DMS114 treated with DMSO at 0.1 percent for 48 hours (cell line): ENCODE data around the gene PCBP3.

Experiments
- DNase-seq: peaks from one replicate; lab custom pipeline; 2025; ENCODE audit not compliant: unreplicated experiment; lab: John Stamatoyannopoulos, UW

PCBP3 gene

GRCh38 chr21:45778686-45779085 is 135.2 kb downstream of the PCBP3 start:
- no peak for DNase-seq

DNA sequence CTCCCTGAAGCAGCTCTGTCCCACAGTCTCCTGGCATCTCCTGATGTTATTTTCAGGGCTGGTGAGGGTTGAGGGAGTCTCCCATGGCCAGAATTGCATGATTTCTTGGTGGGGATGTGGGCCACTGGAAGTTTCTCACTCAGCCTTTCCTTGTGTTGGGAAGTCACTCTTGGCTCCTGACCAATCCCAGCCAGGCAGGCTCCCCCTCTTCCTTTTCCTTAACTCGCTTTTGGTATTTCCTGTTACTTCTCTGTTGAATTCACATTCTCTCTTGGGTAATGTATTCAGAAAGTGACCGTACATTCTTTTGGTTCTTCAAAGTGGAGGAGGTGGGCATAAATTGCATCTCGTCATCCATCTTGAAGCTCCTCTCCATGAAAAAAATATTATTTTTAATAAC is 135.7 kb downstream of the PCBP3 start:
- DNase-seq, result no peak

- no peak for DNase-seq
These were observed 137.1 kb downstream of the PCBP3 start for GRCh38 chr21:45780647-45781046.

GRCh38 chr21:45781741-45782140 is 138.2 kb downstream of the PCBP3 start:
- DNase-seq, result no peak

GRCh38 chr21:45786660-45787059 is 143.1 kb downstream of the PCBP3 start:
- DNase-seq, result no peak

DNA sequence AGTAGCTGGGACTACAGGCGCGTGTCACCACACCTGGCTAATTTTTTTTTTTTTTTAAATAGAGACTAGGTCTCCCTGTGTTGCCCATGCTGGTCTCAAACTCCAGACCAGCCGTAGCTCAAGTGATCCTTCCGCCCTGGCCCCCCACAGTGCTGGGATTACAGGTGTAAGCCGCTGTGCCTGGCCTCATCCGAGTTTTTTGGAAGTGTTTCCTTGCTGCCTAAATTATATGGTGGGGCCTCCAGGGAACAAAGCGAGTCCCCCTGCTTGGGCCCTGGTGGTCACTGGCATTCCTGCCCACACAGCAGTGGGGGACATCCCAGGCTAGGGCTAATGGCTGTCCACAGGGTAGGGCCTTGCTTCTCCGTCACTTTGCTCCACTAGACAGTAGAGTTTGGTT is 143.8 kb downstream of the PCBP3 start:
- DNase-seq, result no peak

GRCh38 chr21:45788198-45788597 is 144.7 kb downstream of the PCBP3 start:
- no peak for DNase-seq

DNA sequence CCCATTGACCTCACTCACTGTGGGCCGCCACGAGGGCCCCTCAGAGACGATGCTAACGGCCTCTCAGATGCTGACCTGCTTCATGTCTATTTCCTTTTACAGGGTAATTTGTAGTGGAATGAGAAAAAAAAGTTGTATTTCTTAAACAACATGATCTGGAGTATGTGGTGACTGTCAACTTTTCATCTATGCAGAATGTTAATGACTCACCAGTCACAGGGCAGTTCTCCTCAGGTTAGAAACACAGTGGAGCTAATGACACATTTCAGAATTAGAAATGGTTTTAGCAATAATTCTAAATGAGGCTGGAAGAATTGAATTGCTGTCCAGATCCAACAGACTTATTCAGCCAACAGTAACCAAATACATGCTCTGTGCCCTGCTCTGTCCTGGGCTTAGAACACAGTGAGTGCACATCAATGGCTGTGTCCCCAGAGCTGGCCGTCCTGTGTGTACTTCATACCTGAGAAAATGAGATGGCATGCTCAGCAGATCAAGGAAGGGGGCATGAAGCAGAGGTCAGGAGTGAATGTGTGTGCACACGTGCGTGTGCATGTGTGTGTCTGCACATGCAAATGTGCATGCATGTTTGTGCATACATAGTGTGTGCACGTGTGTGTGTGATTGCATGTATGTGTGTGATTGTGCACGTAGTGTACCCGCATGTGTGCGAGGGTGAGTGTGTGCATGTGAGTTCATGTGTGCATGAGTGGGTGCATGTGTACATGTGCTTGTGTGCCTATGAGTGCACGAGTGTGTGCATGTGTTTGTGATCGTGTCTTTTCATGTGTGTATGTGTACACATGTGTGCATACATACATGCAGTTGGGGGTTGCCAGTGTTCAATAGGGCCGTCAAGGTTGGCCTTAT is 145.3 kb downstream of the PCBP3 start:
- no peak for DNase-seq

GRCh38 chr21:45790427-45790826 is 146.9 kb downstream of the PCBP3 start:
- DNase-seq, result no peak

GRCh38 chr21:45791562-45792418 is 148.3 kb downstream of the PCBP3 start:
- DNase-seq, result no peak

- DNase-seq, result no peak
These were observed 149.3 kb downstream of the PCBP3 start for GRCh38 chr21:45792682-45793383.

DNA sequence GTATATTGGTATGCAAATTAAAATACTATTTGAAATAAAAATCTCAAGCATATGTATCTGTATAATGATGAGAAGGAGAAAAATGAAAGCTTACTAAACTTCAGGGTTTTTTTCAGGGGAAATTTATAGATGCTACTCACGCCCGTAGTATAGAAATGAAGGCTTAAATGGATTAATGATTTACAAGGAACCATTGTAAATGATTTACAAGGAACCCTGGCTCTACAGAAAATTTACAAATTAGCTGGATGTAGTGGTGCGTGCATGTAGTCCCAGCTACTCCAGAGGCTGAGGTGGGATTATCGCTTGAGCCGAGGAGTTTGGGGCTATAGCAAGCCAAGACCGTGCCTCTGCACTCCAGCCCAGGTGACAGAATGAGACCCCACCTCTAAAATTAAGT is 150.5 kb downstream of the PCBP3 start:
- DNase-seq, result no peak

DNA sequence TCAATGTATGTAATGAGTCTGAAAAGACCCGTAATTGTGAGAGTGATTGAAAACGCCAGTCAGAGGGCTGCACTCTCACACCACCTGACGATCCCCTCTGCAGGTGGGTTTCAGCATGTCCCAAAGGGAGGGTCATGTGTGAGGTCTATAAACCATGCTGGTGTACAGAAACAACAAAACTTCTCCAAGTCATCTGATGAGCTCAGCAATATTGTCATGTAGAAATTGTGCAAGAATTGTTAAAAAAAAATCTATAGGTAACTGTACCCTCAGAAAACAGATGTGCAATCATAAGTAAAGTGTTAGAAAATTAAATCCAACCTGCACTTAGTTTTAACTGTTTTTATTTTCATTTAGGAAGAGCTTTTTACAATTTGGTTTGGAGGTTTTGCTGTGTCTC is 152.5 kb downstream of the PCBP3 start:
- DNase-seq, result no peak

GRCh38 chr21:45797338-45797737 is 153.8 kb downstream of the PCBP3 start:
- DNase-seq, result no peak

- DNase-seq, result no peak
These were observed 156.3 kb downstream of the PCBP3 start for GRCh38 chr21:45799765-45800338.

GRCh38 chr21:45800339-45801080 is 157.0 kb downstream of the PCBP3 start:
- no peak for DNase-seq

DNA sequence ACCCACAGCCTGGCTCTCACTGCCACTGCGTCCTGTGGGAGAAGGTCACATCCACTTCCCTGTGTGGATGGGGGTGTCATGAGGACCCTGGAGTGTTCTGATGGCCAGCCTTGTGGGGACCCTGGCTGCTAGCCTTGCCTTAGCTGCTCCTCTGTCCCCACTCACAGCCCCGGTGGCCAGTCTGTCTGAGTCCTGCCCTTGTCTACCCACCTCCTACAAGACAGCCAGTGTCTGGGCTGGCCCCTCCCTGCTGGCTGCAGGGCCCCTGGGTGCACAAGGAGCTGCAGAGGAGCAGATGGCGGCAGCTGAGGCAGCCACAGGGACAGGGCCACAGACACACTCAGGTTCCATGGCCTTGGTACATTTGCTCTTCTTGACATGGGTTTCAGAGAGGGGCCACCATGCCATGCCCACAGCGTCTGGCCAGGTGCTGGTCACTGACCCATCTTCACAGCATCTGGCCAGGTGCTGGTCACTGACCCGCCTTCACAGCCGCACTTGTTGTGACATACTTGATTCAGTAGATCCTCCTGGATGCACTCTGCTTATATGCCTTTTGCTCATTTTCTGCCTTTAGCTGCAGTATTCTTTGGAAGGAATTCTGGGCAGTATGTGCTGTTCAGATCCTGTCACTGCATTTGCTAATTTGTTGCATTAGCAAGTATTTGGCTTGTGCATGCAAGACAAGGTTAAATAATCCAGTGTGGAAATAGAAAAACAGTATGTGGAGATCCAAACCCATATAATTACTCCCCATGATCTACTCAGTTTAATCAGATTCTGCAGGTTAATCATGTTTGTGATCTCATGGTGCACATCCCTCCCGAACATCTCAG is 157.8 kb downstream of the PCBP3 start:
- DNase-seq, result no peak

DNA sequence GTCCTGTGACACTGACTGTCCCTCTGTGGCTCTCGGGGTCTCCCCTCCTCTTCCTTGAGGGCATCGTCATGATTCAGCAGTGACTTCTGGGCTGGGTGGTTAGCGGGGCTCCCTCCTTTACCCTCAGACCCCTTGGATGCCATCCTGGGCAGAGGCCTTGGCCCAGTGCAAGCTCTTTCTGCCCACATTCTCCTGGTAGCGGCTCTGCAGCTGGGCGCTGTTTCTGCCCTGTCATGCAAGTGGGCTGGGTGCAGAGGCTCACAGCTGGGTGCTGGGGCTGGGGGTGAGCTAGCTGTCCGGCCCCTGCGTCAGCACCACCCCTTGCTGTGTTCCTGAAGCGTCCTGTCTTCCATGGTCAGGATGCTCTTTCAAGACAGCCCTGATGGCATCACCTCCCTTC is 158.5 kb downstream of the PCBP3 start:
- no peak for DNase-seq

DNA sequence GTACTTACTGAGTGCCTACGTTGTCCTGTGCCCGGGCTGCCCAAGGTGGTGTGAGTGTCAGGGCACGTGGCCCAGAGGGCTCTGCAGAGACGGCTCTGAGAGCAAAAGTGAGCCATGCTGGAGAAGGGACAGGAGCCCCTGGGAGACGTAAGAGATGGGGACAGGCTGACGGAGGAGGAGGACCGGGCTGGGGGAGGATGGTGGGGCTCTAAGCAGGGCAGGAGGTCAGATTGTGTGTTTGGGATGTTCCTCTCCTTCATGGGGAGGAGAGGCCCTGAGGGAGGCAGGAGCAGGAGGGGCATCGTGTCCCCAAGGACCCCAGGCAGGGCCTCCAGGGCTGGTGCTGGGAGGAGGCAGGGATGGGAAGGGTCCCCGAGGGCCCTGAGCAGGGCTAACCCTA is 158.9 kb downstream of the PCBP3 start:
- DNase-seq, result no peak
